Esophagus squamous epithelium (tissue), 5 donors: ENCODE results near the gene EMC8. TPM values are rescaled to one million over a fixed set of nuclear protein-coding genes. Genes with fewer than 3 reads are reported as not detected.

ENCODE experiments used
- DNase-seq: peaks from one replicate; lab custom pipeline; 2025; lab: John Stamatoyannopoulos, UW
- H3K27ac ChIP-seq, 4 donors: fragments of 200-600 bp; sonication (generic); one replicate each; pipeline ENCODE4 v1.5.1; 2016 to 2019; ENCODE audit warnings: mild to moderate bottlenecking in 1 of 4
- H3K27me3 ChIP-seq, 4 donors: fragments of 200-600 bp; sonication (generic); 1 replicate in 3 of 4; 2 replicates in 1 of 4; pipeline versions ENCODE4 v1.5.1 to v1.6.0; 2017 to 2021; ENCODE audit warnings: antibody characterized with exemption in 1 of 4
- H3K36me3 ChIP-seq, 3 donors: fragments of 200-600 bp; sonication (generic); one replicate each; pipeline ENCODE4 v1.5.1; 2016 to 2019
- H3K4me1 ChIP-seq, 3 donors: fragments of 200-600 bp; sonication (generic); one replicate each; pipeline ENCODE4 v1.5.1; 2017 to 2019
- H3K4me3 ChIP-seq, 4 donors: fragments of 200-600 bp; sonication (generic); 1 replicate in 3 of 4; 2 replicates in 1 of 4; pipeline ENCODE4 v1.5.1; 2016 to 2019; ENCODE audit warnings: mild to moderate bottlenecking in 2 of 4, moderate library complexity in 1 of 4
- H3K9me3 ChIP-seq, 3 donors: fragments of 200-600 bp; sonication (generic); one replicate each; pipeline ENCODE4 v1.5.1; 2016 to 2019
- POLR2A ChIP-seq, 4 donors: fragments of 450-650 bp; IDR thresholded peaks; one replicate each; pipeline ENCODE4 v1.6.1; 2017; ENCODE audit warnings: antibody characterized with exemption in 4 of 4, mild to moderate bottlenecking in 4 of 4, moderate library complexity in 3 of 4
- WGBS, 2 donors: methylation state at CpG; one replicate each; pipeline ENCODE4 v1.1.5; 2018; 5-methylcytosine and 5-hydroxymethylcytosine counted together
- intact Hi-C: fragments of 100-400 bp; cut with DNase I; formaldehyde crosslinking; loops from one replicate; pipeline ENCODE4 v1.15.0; 2022
- total RNA-seq, 4 donors: library from RNA; depleted of rRNA; stranded (reverse); fragments of >200 nt; gene quantifications; one replicate each; pipeline ENCODE4 v1.1.0, GENCODE V29; 2016
- TF ChIP-seq, protein P1 (sequence below), 6 experiments: fragments of 450-650 bp in 4 of 6; fragments of 200-600 bp in 2 of 6; sonication (generic) in 2 of 6; IDR thresholded peaks; one replicate each; pipeline ENCODE4 v1.5.1; 2016 to 2019; ENCODE audit warnings: antibody characterized with exemption in 6 of 6, mild to moderate bottlenecking in 4 of 6, moderate library complexity in 4 of 6
- donor health status: DM: yes; HTN: yes; CAD: no.

Gene EMC8
- total RNA-seq, 4 donors from 2014 or later, result 18.7 to 32.4 (median 23.9) TPM

DNA sequence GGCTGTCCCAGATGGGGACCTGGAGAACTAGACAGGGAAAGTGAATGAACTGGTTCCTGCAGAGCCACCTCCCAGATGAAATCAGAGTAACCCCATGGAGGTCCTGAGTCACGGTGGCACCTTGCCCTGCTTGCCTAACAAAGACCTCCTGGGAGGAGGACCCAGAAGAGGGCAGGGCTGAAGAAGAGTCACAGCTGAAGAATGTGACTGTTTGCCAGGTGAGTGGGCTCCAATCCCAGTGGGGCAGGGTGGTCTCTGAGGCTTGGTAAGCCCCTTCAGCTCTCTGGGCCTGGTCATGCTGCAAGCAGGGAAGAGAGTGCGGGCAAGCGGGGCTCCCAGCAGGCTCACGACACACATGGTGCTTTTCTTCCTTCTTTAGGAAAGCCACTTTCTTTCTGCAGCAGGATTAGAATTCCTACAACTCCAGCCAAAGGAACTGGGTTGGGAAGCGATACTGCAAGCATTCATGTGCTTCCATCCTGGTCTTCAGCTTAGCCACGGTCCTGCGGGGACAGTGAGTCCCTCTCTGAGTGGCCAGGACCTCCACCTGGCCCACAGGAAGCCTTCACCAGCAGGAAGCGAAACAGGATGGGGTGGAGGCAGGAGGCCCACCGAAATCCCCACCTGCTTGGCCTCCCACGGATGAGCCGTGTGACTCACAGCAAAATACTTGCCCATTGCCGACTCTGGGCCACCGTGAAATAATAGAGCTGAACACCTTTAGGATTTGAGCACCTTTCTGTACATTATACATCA, 52.7 kb downstream of the EMC8 start:
- H3K27ac ChIP-seq, result peak overlapping the region; percentile 61 to 84 (median 68)
- peaks cover 0 to 25% (median 0%) of the 10 kb centered on the region in 4 donors for H3K27me3 ChIP-seq
- no peak for DNase-seq
- H3K9me3 ChIP-seq, result no peaks in the 10 kb centered on the region
- H3K36me3 ChIP-seq, result no peaks in the 10 kb centered on the region
- 12 to 33% methylated on average over 8 to 9 of the region's 13 CpGs for WGBS, 2 donors
- H3K4me3 ChIP-seq, result no peak overlapping the region
- intact Hi-C loops, result no loop called here
- no peak for TF ChIP-seq POLR2A (IDR thresholded peaks at IDR 0.05)
- TF ChIP-seq, protein P1, sequence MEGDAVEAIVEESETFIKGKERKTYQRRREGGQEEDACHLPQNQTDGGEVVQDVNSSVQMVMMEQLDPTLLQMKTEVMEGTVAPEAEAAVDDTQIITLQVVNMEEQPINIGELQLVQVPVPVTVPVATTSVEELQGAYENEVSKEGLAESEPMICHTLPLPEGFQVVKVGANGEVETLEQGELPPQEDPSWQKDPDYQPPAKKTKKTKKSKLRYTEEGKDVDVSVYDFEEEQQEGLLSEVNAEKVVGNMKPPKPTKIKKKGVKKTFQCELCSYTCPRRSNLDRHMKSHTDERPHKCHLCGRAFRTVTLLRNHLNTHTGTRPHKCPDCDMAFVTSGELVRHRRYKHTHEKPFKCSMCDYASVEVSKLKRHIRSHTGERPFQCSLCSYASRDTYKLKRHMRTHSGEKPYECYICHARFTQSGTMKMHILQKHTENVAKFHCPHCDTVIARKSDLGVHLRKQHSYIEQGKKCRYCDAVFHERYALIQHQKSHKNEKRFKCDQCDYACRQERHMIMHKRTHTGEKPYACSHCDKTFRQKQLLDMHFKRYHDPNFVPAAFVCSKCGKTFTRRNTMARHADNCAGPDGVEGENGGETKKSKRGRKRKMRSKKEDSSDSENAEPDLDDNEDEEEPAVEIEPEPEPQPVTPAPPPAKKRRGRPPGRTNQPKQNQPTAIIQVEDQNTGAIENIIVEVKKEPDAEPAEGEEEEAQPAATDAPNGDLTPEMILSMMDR (IDR thresholded peaks at IDR 0.05), result no peak
- H3K4me1 ChIP-seq, result peaks cover 25 to 57% (median 31%) of the 10 kb centered on the region in 3 donors

DNA sequence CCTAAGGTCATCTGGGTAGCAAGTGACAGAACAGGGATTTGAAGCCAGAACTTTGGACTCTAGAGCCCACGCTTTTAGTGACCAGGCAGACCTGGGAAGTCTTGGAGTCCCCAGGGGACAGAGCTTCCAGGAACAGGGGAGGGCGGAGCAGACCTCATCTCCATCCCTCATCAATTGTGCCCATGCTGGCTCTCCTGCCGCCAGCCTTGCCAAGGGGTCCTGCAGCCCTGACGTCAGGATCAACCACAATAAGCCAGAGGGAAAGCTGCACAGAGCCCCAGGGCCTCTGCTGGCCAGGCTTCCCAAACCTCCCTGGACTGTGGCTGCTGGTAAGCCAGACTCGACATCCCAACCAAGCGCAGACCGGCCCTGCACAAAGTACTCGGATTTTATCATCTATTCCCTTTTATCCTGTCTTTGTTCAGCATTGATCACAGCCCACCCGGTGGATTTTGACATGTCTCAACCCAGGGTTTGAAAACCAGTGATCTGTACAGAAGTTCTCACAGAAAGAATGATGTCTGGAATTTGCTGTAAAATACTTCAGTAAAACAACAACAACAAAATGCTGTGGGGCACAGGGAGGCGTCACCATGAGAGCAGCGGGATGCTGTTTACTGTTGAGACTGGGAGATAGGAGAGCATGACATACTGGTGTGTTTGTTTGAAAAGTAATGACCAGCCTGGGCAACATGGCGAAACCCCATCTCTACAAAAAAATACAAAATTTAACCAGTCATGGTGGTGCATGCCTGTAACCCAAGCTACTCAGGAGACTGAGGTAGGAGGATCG, 60.2 kb downstream of the EMC8 start:
- Histone ChIP-seq H3K4me1 (peaks cover 0 to 5% (median 0%) of the 10 kb centered on the region in 3 donors), H3K9me3 (no peaks in the 10 kb centered on the region), H3K36me3 (no peaks in the 10 kb centered on the region), H3K27ac (no peak overlapping the region), H3K27me3 (no peaks in the 10 kb centered on the region), H3K4me3 (no peak overlapping the region)
- intact Hi-C loops, result no loop called here
- 70 to 80% methylated on average over 9 to 13 of the region's 13 CpGs for WGBS, 2 donors
- DNase-seq, result no peak
- TF ChIP-seq POLR2A (IDR thresholded peaks at IDR 0.05), result no peak
- TF ChIP-seq, protein P1 (IDR thresholded peaks at IDR 0.05), result no peak

DNA sequence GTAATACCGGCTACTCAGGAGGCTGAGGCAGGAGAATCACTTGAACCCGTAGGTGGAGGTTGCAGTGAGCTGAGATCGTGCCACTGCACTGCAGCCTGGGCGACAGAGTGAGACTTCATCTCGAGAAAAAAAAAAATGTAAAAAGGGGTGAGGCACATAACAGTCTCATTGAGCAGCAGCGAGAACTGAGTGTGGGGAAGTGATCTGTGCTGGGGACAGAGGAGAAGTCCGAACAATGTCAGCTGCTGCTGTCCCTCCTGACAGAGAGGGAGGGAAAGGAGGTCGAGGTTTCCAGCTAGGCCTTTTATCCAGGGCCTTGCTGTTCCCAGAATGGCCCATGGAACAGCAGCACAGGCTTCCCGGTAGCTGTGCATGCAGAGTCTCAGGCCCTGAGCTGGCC, 62.4 kb downstream of the EMC8 start:
- H3K27me3 ChIP-seq, result no peaks in the 10 kb centered on the region

DNA sequence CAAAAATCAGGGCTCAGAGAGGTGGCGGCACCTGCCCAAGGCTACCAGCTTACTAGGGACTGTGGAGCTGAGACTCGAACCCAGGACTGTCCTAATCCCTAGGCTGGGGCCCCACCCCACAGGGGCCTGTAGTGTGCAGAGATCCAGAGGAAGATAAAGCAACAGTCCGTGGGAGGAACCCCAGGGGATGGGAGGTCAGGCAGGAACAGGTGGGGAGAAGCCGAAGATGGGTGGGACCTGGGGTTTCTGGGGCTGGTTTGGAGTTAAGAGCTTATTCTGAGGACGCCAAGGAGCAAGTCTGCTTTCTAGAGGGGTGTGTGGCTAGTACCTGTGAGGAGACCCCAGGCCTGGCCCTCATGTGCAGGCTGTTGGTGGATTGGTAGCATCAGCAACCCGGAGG, 63.4 kb downstream of the EMC8 start:
- no peak overlapping the region for H3K4me3 ChIP-seq
- H3K9me3 ChIP-seq, result no peaks in the 10 kb centered on the region
- DNase-seq, result no peak
- TF ChIP-seq, protein P1 (IDR thresholded peaks at IDR 0.05), result no peak
- TF ChIP-seq POLR2A (IDR thresholded peaks at IDR 0.05), result no peak
- no peaks in the 10 kb centered on the region for H3K4me1 ChIP-seq
- no peak overlapping the region for H3K27ac ChIP-seq
- no peaks in the 10 kb centered on the region for H3K36me3 ChIP-seq
- WGBS, 2 donors, result 62 to 65% methylated on average over 3 to 5 of the region's 6 CpGs
- H3K27me3 ChIP-seq, result no peaks in the 10 kb centered on the region
- intact Hi-C loops, result no loop called here

More for the DNA sequence above, 62.4 kb downstream of the EMC8 start:
- intact Hi-C loops, result no loop called here
- Histone ChIP-seq H3K4me3 (no peak overlapping the region), H3K27ac (no peak overlapping the region), H3K4me1 (no peaks in the 10 kb centered on the region), H3K9me3 (no peaks in the 10 kb centered on the region), H3K36me3 (no peaks in the 10 kb centered on the region)
- WGBS, 2 donors, result 83 to 90% methylated on average over 9 of the region's 9 CpGs
- TF ChIP-seq, protein P1 (IDR thresholded peaks at IDR 0.05), result no peak
- no peak for TF ChIP-seq POLR2A (IDR thresholded peaks at IDR 0.05)
- no peak for DNase-seq

DNA sequence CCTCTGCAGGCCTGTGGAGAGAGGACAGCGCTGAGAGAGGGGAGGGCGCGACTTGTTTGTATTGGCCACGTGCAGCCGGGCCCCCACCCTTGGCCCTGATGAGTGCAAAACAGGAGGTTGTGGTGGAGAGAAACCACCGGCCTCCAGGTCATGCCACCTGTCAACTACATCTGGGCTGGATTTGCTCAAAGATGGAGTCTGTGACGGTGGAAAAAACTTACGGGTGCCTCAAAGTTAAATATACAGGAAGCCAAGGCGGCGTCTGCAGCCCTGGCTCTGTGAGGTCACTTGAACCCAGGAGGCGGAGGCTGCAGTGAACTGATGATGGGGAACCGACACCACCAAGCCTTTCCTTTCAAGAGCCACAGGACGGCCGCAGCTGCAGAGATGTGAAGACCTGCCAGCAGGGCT, 64.1 kb downstream of the EMC8 start:
- DNase-seq, result no peak
- Histone ChIP-seq H3K9me3 (no peaks in the 10 kb centered on the region), H3K27me3 (no peaks in the 10 kb centered on the region), H3K4me1 (no peaks in the 10 kb centered on the region), H3K27ac (no peak overlapping the region), H3K4me3 (no peak overlapping the region), H3K36me3 (no peaks in the 10 kb centered on the region)
- no peak for TF ChIP-seq POLR2A (IDR thresholded peaks at IDR 0.05)
- TF ChIP-seq, protein P1 (IDR thresholded peaks at IDR 0.05), result no peak
- intact Hi-C loops, result no loop called here
- WGBS, 2 donors, result 73% methylated on average over 7 of the region's 14 CpGs; no CpG with 5 or more reads in 1 of the 2 donors
